ENCODE results near the gene SF3B2.

The SF3B2 gene

GRCh38 chr11:66015454-66015881, 36.7 kb upstream of the SF3B2 start:
- Histone ChIP-seq H3K27me3 (ENCODE audit: insufficient read depth, low read depth) (no peaks in the 10 kb centered on the region), H3K36me3 (ENCODE audit: insufficient read depth) (no peaks in the 10 kb centered on the region), H3K9ac (no peak overlapping the region), H4K20me1 (ENCODE audit: insufficient read depth) (no peaks in the 10 kb centered on the region), H3K27ac (no peak overlapping the region), H3K4me3 (IDR thresholded peaks at IDR 0.05; ENCODE audit: insufficient read depth, low read depth, low read length) (no peak overlapping the region), H3K4me1 (ENCODE audit: low read depth, poor library complexity, severe bottlenecking) (peaks cover 9% of the 10 kb centered on the region), H3K79me2 (ENCODE audit: insufficient read depth, low read depth) (no peaks in the 10 kb centered on the region), H3K4me2 (no peak overlapping the region), H2AFZ (ENCODE audit: low read depth) (no peak overlapping the region)
- TF ChIP-seq CTCF (conservative IDR thresholded peaks at IDR 0.05; ENCODE audit: low read depth, low read length), result no peak

- no peak overlapping the region for H2AFZ ChIP-seq (ENCODE audit: low read depth)
- H3K4me1 ChIP-seq (ENCODE audit: low read depth, poor library complexity, severe bottlenecking), result peaks cover 9% of the 10 kb centered on the region
- no peak overlapping the region for H3K9ac ChIP-seq
- no peaks in the 10 kb centered on the region for H3K36me3 ChIP-seq (ENCODE audit: insufficient read depth)
- no peak for TF ChIP-seq CTCF (conservative IDR thresholded peaks at IDR 0.05; ENCODE audit: low read depth, low read length)
- no peaks in the 10 kb centered on the region for H4K20me1 ChIP-seq (ENCODE audit: insufficient read depth)
- no peak overlapping the region for H3K27ac ChIP-seq
- no peaks in the 10 kb centered on the region for H3K27me3 ChIP-seq (ENCODE audit: insufficient read depth, low read depth)
- H3K79me2 ChIP-seq (ENCODE audit: insufficient read depth, low read depth), result no peaks in the 10 kb centered on the region
- H3K4me2 ChIP-seq, result no peak overlapping the region
- H3K4me3 ChIP-seq (IDR thresholded peaks at IDR 0.05; ENCODE audit: insufficient read depth, low read depth, low read length), result no peak overlapping the region
Measured at GRCh38 chr11:66015936-66016792, 36.0 kb upstream of the SF3B2 start.

GRCh38 chr11:66016793-66017177, 35.4 kb upstream of the SF3B2 start:
- Histone ChIP-seq H3K4me2 (no peak overlapping the region), H2AFZ (ENCODE audit: low read depth) (no peak overlapping the region), H3K4me3 (IDR thresholded peaks at IDR 0.05; ENCODE audit: insufficient read depth, low read depth, low read length) (no peak overlapping the region), H3K36me3 (ENCODE audit: insufficient read depth) (no peaks in the 10 kb centered on the region), H4K20me1 (ENCODE audit: insufficient read depth) (no peaks in the 10 kb centered on the region), H3K4me1 (ENCODE audit: low read depth, poor library complexity, severe bottlenecking) (peaks cover 9% of the 10 kb centered on the region), H3K79me2 (ENCODE audit: insufficient read depth, low read depth) (no peaks in the 10 kb centered on the region), H3K27ac (no peak overlapping the region), H3K27me3 (ENCODE audit: insufficient read depth, low read depth) (no peaks in the 10 kb centered on the region), H3K9ac (no peak overlapping the region)
- no peak for TF ChIP-seq CTCF (conservative IDR thresholded peaks at IDR 0.05; ENCODE audit: low read depth, low read length)

- Histone ChIP-seq H3K79me2 (ENCODE audit: insufficient read depth, low read depth) (no peaks in the 10 kb centered on the region), H3K27ac (no peak overlapping the region), H4K20me1 (ENCODE audit: insufficient read depth) (no peaks in the 10 kb centered on the region), H3K9ac (no peak overlapping the region), H3K36me3 (ENCODE audit: insufficient read depth) (no peaks in the 10 kb centered on the region), H2AFZ (ENCODE audit: low read depth) (no peak overlapping the region), H3K4me1 (ENCODE audit: low read depth, poor library complexity, severe bottlenecking) (peaks cover 14% of the 10 kb centered on the region), H3K27me3 (ENCODE audit: insufficient read depth, low read depth) (no peaks in the 10 kb centered on the region), H3K4me2 (no peak overlapping the region), H3K4me3 (IDR thresholded peaks at IDR 0.05; ENCODE audit: insufficient read depth, low read depth, low read length) (no peak overlapping the region)
- TF ChIP-seq CTCF (conservative IDR thresholded peaks at IDR 0.05; ENCODE audit: low read depth, low read length), result no peak
Measured at GRCh38 chr11:66017321-66017720, 34.8 kb upstream of the SF3B2 start.
